Mesothelial cell of epicardium (in vitro differentiated cells): Measurements from ENCODE around the gene WWOX. TPM values are rescaled to one million over a fixed set of nuclear protein-coding genes. Genes with fewer than 3 reads are reported as not detected.

ENCODE experiments used
- DNase-seq, 2 experiments: peaks; one replicate each; pipeline ENCODE4 v3.0.0; 2021; ENCODE audit warnings: low spot score in 2 of 2; ENCODE audit not compliant: unreplicated experiment in 2 of 2
- H3K27ac Mint-ChIP-seq: 2 replicates; pipeline ENCODE4 v1.8.0; 2021; ENCODE audit warnings: mixed read lengths
- H3K27me3 Mint-ChIP-seq: 2 replicates; pipeline ENCODE4 v1.8.0; 2021; ENCODE audit warnings: low read depth, mixed read lengths
- H3K36me3 Mint-ChIP-seq: 2 replicates; pipeline ENCODE4 v1.8.0; 2021; ENCODE audit warnings: mixed read lengths
- H3K4me1 Mint-ChIP-seq: 2 replicates; pipeline ENCODE4 v1.8.0; 2021; ENCODE audit warnings: mixed read lengths
- H3K4me3 Mint-ChIP-seq: 2 replicates; pipeline ENCODE4 v1.8.0; 2021; ENCODE audit warnings: mild to moderate bottlenecking, moderate library complexity, mixed read lengths
- H3K9me3 Mint-ChIP-seq: 2 replicates; pipeline ENCODE4 v1.8.0; 2021; ENCODE audit warnings: mixed read lengths
- CTCF ChIP-seq: fragments of 200-600 bp; sonication (generic); IDR thresholded peaks from one replicate; pipeline ENCODE4 v1.5.0; 2021; ENCODE audit warnings: antibody characterized with exemption; ENCODE audit not compliant: unreplicated experiment
- total RNA-seq: library from RNA; stranded (reverse); gene quantifications from 3 replicates; pipeline ENCODE4 v1.2.1, GENCODE V29; 2021

WWOX gene
- total RNA-seq, 1 donor from 2014 or later, result 29.7 TPM

GRCh38 chr16:78667675-78668074 lies 568.2 kb downstream of the WWOX start:
- no peak for TF ChIP-seq CTCF
- Mint-ChIP-seq H3K27ac (no peak overlapping the region), H3K9me3 (no peaks in the 10 kb centered on the region), H3K36me3 (no peaks in the 10 kb centered on the region), H3K27me3 (no peaks in the 10 kb centered on the region), H3K4me3 (no peak overlapping the region), H3K4me1 (peaks cover 5% of the 10 kb centered on the region)
- DNase-seq, result no peak

- no peaks in the 10 kb centered on the region for H3K9me3 Mint-ChIP-seq
- no peak overlapping the region for H3K27ac Mint-ChIP-seq
- H3K27me3 Mint-ChIP-seq, result no peaks in the 10 kb centered on the region
- DNase-seq, result no peak
- no peak for TF ChIP-seq CTCF
- peaks cover 5% of the 10 kb centered on the region for H3K4me1 Mint-ChIP-seq
- no peaks in the 10 kb centered on the region for H3K36me3 Mint-ChIP-seq
- no peak overlapping the region for H3K4me3 Mint-ChIP-seq
Observed at GRCh38 chr16:78668393-78668792, 568.9 kb downstream of the WWOX start.

GRCh38 chr16:78669994-78670393 lies 570.5 kb downstream of the WWOX start:
- Mint-ChIP-seq H3K4me3 (no peak overlapping the region), H3K27ac (no peak overlapping the region), H3K27me3 (no peaks in the 10 kb centered on the region), H3K36me3 (no peaks in the 10 kb centered on the region), H3K9me3 (no peaks in the 10 kb centered on the region), H3K4me1 (peaks cover 5% of the 10 kb centered on the region)
- no peak for TF ChIP-seq CTCF
- no peak for DNase-seq

- no peak overlapping the region for H3K27ac Mint-ChIP-seq
- no peaks in the 10 kb centered on the region for H3K27me3 Mint-ChIP-seq
- DNase-seq, result no peak
- no peaks in the 10 kb centered on the region for H3K9me3 Mint-ChIP-seq
- TF ChIP-seq CTCF, result no peak
- H3K4me3 Mint-ChIP-seq, result no peak overlapping the region
- H3K4me1 Mint-ChIP-seq, result peaks cover 26% of the 10 kb centered on the region
- no peaks in the 10 kb centered on the region for H3K36me3 Mint-ChIP-seq
Observed at GRCh38 chr16:78672779-78673556, 573.5 kb downstream of the WWOX start.

GRCh38 chr16:78673884-78674283 lies 574.4 kb downstream of the WWOX start:
- no peak overlapping the region for H3K4me3 Mint-ChIP-seq
- no peak for TF ChIP-seq CTCF
- no peaks in the 10 kb centered on the region for H3K27me3 Mint-ChIP-seq

More at GRCh38 chr16:78673884-78674283, 574.4 kb downstream of the WWOX start:
- H3K27ac Mint-ChIP-seq, result no peak overlapping the region
- no peak for DNase-seq
- H3K36me3 Mint-ChIP-seq, result no peaks in the 10 kb centered on the region
- no peaks in the 10 kb centered on the region for H3K9me3 Mint-ChIP-seq
- peaks cover 26% of the 10 kb centered on the region for H3K4me1 Mint-ChIP-seq
